ENCODE data around the gene KCNJ5. TPM values are rescaled to one million over a fixed set of nuclear protein-coding genes. Genes with fewer than 3 reads are reported as not detected.
"Not testable (repeated sequence)": the region's sequence is repeated elsewhere in the genome, so short reads cannot be mapped to it uniquely, and the experiment has no call there.

The KCNJ5 gene
- total RNA-seq, 2 donors from 2014 or later: not detected

- ATAC-seq (no peak), DNase-seq (ENCODE audit: low spot score) (peak; percentile 20)
- Mint-ChIP-seq H3K27ac (peak overlapping the region in 1 of 2 donors; percentile 59), H3K36me3 (peaks cover 8% of the 10 kb centered on the region), H3K9me3 (no peaks in the 10 kb centered on the region), H3K4me3 (peak overlapping the region; percentile 80), H3K4me1 (ENCODE audit: low read depth in 2 of 2) (peaks cover 18 to 29% of the 10 kb centered on the region in 2 donors), H3K27me3 (peaks cover 32 to 41% of the 10 kb centered on the region in 2 donors)
Measured at GRCh38 chr11:128916681-128917080, 25.5 kb downstream of the KCNJ5 start.

GRCh38 chr11:128917144-128917724 is 26.1 kb downstream of the KCNJ5 start:
- ATAC-seq (peak; percentile 55 to 64), DNase-seq (ENCODE audit: low spot score) (peak; percentile 60)
- H3K4me1 Mint-ChIP-seq (ENCODE audit: low read depth in 2 of 2): peaks cover 18 to 29% of the 10 kb centered on the region in 2 donors
- H3K36me3 Mint-ChIP-seq: peaks cover 8% of the 10 kb centered on the region
- peak overlapping the region; percentile 45 to 59 for H3K27ac Mint-ChIP-seq
- no peaks in the 10 kb centered on the region for H3K9me3 Mint-ChIP-seq
- H3K4me3 Mint-ChIP-seq: peak overlapping the region; percentile 80
- H3K27me3 Mint-ChIP-seq: peaks cover 31 to 42% of the 10 kb centered on the region in 2 donors

GRCh38 chr11:128919216-128919615 is 28.1 kb downstream of the KCNJ5 start:
- Mint-ChIP-seq H3K9me3 (no peaks in the 10 kb centered on the region), H3K36me3 (peaks cover 8% of the 10 kb centered on the region), H3K27ac (peak overlapping the region in 1 of 2 donors; percentile 68), H3K4me1 (ENCODE audit: low read depth in 2 of 2) (peaks cover 18 to 29% of the 10 kb centered on the region in 2 donors), H3K27me3 (peaks cover 32 to 35% of the 10 kb centered on the region in 2 donors), H3K4me3 (peak overlapping the region; percentile 35)
- DNase-seq (ENCODE audit: low spot score) (peak; percentile 46), ATAC-seq (peak in 1 of 2 donors; percentile 12)

GRCh38 chr11:128919635-128920034 is 28.5 kb downstream of the KCNJ5 start:
- H3K9me3 Mint-ChIP-seq; H3K4me3 Mint-ChIP-seq; ATAC-seq; DNase-seq (ENCODE audit: low spot score); H3K36me3 Mint-ChIP-seq: not testable (repeated sequence)
- H3K4me1 Mint-ChIP-seq (ENCODE audit: low read depth in 2 of 2): peaks cover 18 to 29% of the 10 kb centered on the region in 2 donors
- H3K27ac Mint-ChIP-seq: peak overlapping the region in 1 of 2 donors; percentile 68
- peaks cover 33 to 35% of the 10 kb centered on the region in 2 donors for H3K27me3 Mint-ChIP-seq

GRCh38 chr11:128920666-128921065 is 29.5 kb downstream of the KCNJ5 start:
- Mint-ChIP-seq H3K27ac (no peak overlapping the region), H3K36me3 (peaks cover 5% of the 10 kb centered on the region), H3K27me3 (peaks cover 25 to 26% of the 10 kb centered on the region in 2 donors), H3K4me3 (no peak overlapping the region), H3K9me3 (no peaks in the 10 kb centered on the region), H3K4me1 (ENCODE audit: low read depth in 2 of 2) (peaks cover 18 to 26% of the 10 kb centered on the region in 2 donors)
- ATAC-seq: no peak
- DNase-seq (ENCODE audit: low spot score): peak; percentile 51

GRCh38 chr11:128921793-128922192 is 30.6 kb downstream of the KCNJ5 start:
- no peak overlapping the region for H3K27ac Mint-ChIP-seq
- peak; percentile 22 for DNase-seq (ENCODE audit: low spot score)

GRCh38 chr11:128924104-128924503 is 32.9 kb downstream of the KCNJ5 start:
- Mint-ChIP-seq H3K36me3 (no peaks in the 10 kb centered on the region), H3K27ac (no peak overlapping the region), H3K9me3 (no peaks in the 10 kb centered on the region), H3K27me3 (peaks cover 10 to 22% of the 10 kb centered on the region in 2 donors), H3K4me3 (no peak overlapping the region), H3K4me1 (ENCODE audit: low read depth in 2 of 2) (peaks cover 13 to 14% of the 10 kb centered on the region in 2 donors)
- DNase-seq (ENCODE audit: low spot score): peak; percentile 32
- ATAC-seq: no peak

More at GRCh38 chr11:128921793-128922192, 30.6 kb downstream of the KCNJ5 start:
- Mint-ChIP-seq H3K4me1 (ENCODE audit: low read depth in 2 of 2) (peaks cover 18 to 22% of the 10 kb centered on the region in 2 donors), H3K4me3 (no peak overlapping the region), H3K27me3 (peaks cover 18 to 20% of the 10 kb centered on the region in 2 donors), H3K9me3 (no peaks in the 10 kb centered on the region), H3K36me3 (no peaks in the 10 kb centered on the region)
- ATAC-seq: no peak

- H3K4me1 Mint-ChIP-seq (ENCODE audit: low read depth in 2 of 2): peaks cover 14 to 15% of the 10 kb centered on the region in 2 donors
- H3K36me3 Mint-ChIP-seq: no peaks in the 10 kb centered on the region
- no peak overlapping the region for H3K27ac Mint-ChIP-seq
- H3K9me3 Mint-ChIP-seq: no peaks in the 10 kb centered on the region
- ATAC-seq (no peak), DNase-seq (ENCODE audit: low spot score) (peak; percentile 44)
- H3K27me3 Mint-ChIP-seq: peaks cover 10 to 24% of the 10 kb centered on the region in 2 donors
- H3K4me3 Mint-ChIP-seq: no peak overlapping the region
Measured at GRCh38 chr11:128924510-128925249, 33.5 kb downstream of the KCNJ5 start.

- H3K27ac Mint-ChIP-seq: no peak overlapping the region
- DNase-seq (ENCODE audit: low spot score) (peak; percentile 45), ATAC-seq (no peak)
- peaks cover 17% of the 10 kb centered on the region in 2 donors for H3K4me1 Mint-ChIP-seq (ENCODE audit: low read depth in 2 of 2)
- no peaks in the 10 kb centered on the region for H3K9me3 Mint-ChIP-seq
- no peaks in the 10 kb centered on the region for H3K36me3 Mint-ChIP-seq
- H3K4me3 Mint-ChIP-seq: no peak overlapping the region
- peaks cover 10 to 25% of the 10 kb centered on the region in 2 donors for H3K27me3 Mint-ChIP-seq
Measured at GRCh38 chr11:128925250-128925600, 34.1 kb downstream of the KCNJ5 start.

GRCh38 chr11:128926000-128926399 is 34.8 kb downstream of the KCNJ5 start:
- Mint-ChIP-seq H3K36me3 (no peaks in the 10 kb centered on the region), H3K4me3 (no peak overlapping the region), H3K4me1 (ENCODE audit: low read depth in 2 of 2) (peaks cover 17 to 19% of the 10 kb centered on the region in 2 donors), H3K9me3 (no peaks in the 10 kb centered on the region), H3K27me3 (peaks cover 7 to 23% of the 10 kb centered on the region in 2 donors), H3K27ac (no peak overlapping the region)
- no peak for DNase-seq (ENCODE audit: low spot score)
- no peak for ATAC-seq

- ATAC-seq: no peak
- Mint-ChIP-seq H3K4me3 (no peak overlapping the region), H3K27ac (no peak overlapping the region), H3K36me3 (no peaks in the 10 kb centered on the region), H3K27me3 (peaks cover 1 to 21% of the 10 kb centered on the region in 2 donors), H3K9me3 (no peaks in the 10 kb centered on the region), H3K4me1 (ENCODE audit: low read depth in 2 of 2) (peaks cover 17 to 23% of the 10 kb centered on the region in 2 donors)
- peak; percentile 37 for DNase-seq (ENCODE audit: low spot score)
Measured at GRCh38 chr11:128926437-128927107, 35.4 kb downstream of the KCNJ5 start.

GRCh38 chr11:128927108-128927461 is 35.9 kb downstream of the KCNJ5 start:
- H3K36me3 Mint-ChIP-seq: no peaks in the 10 kb centered on the region
- ATAC-seq (no peak), DNase-seq (ENCODE audit: low spot score) (peak; percentile 34)
- H3K27me3 Mint-ChIP-seq: peaks cover 0 to 21% of the 10 kb centered on the region in 2 donors
- peaks cover 17 to 23% of the 10 kb centered on the region in 2 donors for H3K4me1 Mint-ChIP-seq (ENCODE audit: low read depth in 2 of 2)
- H3K4me3 Mint-ChIP-seq: no peak overlapping the region
- no peak overlapping the region for H3K27ac Mint-ChIP-seq
- no peaks in the 10 kb centered on the region for H3K9me3 Mint-ChIP-seq

GRCh38 chr11:128927683-128928336 is 36.7 kb downstream of the KCNJ5 start:
- peaks cover 17 to 23% of the 10 kb centered on the region in 2 donors for H3K4me1 Mint-ChIP-seq (ENCODE audit: low read depth in 2 of 2)
- peak; percentile 28 for DNase-seq (ENCODE audit: low spot score)
- H3K27me3 Mint-ChIP-seq: peaks cover 0 to 19% of the 10 kb centered on the region in 2 donors
- peak overlapping the region in 1 of 2 donors; percentile 3 for H3K27ac Mint-ChIP-seq
- no peaks in the 10 kb centered on the region for H3K9me3 Mint-ChIP-seq
- H3K36me3 Mint-ChIP-seq: no peaks in the 10 kb centered on the region
- peak overlapping the region; percentile 9 for H3K4me3 Mint-ChIP-seq
- ATAC-seq: no peak
